ENCODE results near the gene GSN. TPM values are rescaled to one million over a fixed set of nuclear protein-coding genes. Genes with fewer than 3 reads are reported as not detected.

GSN gene
- polyA plus RNA-seq, 2 of the 4 experiments (the other 2 are of a cell fraction): 33.7 to 77.2 TPM

DNA sequence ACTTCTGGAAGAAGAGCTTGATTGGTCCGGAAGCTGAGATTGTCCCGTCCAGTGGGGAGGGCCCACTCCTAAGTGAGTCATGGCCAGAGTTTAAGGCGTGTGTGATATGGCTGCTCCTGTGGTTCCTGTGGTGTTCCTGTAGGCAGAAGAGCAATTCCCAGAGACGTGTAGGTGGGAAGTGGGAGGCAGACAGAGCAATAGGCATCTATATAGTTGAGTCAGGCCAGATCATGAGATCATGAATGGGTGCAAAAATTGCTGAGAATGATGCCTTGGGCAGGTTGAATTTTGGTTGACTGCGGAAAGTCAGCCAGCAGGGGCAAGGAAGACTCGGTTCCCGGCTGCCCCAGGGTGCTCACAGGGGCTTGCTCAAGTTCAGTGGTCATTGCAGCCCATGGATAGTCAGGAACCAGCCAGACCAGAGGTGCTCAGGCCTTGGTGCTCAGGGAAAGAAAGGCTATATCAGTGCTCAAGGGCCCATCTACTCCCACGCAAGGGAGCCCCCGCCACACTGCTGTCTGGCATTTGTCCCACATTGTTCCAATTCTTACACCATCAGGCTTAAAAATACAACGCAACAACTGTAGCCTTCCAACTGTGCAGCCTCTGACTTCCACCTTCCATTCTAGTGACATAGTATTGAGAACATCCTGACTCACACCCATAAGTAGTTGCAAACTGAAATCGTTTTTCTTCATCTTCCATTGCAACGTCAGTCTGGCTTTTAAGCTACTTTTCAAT lies 21.0 kb upstream of the GSN start (continued):
- TF ChIP-seq NPAS2 (CRISPR knock-in tag; IDR thresholded peaks at IDR 0.05; ENCODE audit: borderline replicate concordance): no peak

DNA sequence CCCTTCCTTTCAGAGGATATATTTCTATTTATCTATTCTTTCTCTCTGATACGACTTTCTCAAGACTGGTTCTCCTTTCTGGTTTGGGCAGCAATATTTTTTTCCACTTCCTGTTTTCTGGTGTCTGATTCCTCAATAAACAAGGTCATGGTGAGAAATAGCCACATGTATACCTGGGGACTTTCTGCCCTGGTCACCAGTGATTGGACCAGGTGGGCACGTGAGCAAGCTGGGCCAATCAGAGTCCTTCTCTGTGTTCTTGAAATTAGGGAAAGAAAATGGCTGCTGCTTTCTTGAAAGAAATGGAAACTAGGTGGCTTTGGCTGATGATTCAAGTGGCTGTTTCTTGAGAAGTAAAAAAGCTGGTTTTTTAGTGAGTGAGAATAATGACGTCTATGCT lies 18.4 kb upstream of the GSN start:
- FAIRE-seq: no peak
- ChIA-PET CTCF (interaction anchor here (1.3 to 1.4 kb wide), 2 partner anchors 11 to 29 kb away, joined by 3 to 4 read pairs; no protein-coding TSS in a partner anchor), POLR2A (interaction anchor here (0.7 kb wide), 1 partner anchor 717 kb away, joined by 3 read pairs; no protein-coding TSS in a partner anchor)
- H3K4me2 ChIP-seq: no peak overlapping the region
- peak in 1 of 2 experiments; percentile 38 for DNase-seq (ENCODE audit: low read depth in 1 of 2, low spot score in 1 of 2)
- no peak overlapping the region for H3K4me3 ChIP-seq
- peaks cover 3% of the 10 kb centered on the region; the same call in 2 of the 3 replicates for H3K9me3 ChIP-seq
- no peaks in the 10 kb centered on the region for H3K4me1 ChIP-seq
- no peak for TF ChIP-seq HOXA7 (CRISPR knock-in tag; IDR thresholded peaks at IDR 0.05)
- TF ChIP-seq NR3C1 (IDR thresholded peaks at IDR 0.05): no peak
- TF ChIP-seq, protein P1, sequence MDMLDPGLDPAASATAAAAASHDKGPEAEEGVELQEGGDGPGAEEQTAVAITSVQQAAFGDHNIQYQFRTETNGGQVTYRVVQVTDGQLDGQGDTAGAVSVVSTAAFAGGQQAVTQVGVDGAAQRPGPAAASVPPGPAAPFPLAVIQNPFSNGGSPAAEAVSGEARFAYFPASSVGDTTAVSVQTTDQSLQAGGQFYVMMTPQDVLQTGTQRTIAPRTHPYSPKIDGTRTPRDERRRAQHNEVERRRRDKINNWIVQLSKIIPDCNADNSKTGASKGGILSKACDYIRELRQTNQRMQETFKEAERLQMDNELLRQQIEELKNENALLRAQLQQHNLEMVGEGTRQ (IDR thresholded peaks at IDR 0.05): peak; percentile 79
- WGBS (ENCODE audit: missing lambda C conversion rate): 65% methylated on average over 3 of the region's 3 CpGs
- peak in 1 of 2 experiments; percentile 53; a peak in 1 of 6 replicates for ATAC-seq
- no peak overlapping the region for H3K27ac ChIP-seq

DNA sequence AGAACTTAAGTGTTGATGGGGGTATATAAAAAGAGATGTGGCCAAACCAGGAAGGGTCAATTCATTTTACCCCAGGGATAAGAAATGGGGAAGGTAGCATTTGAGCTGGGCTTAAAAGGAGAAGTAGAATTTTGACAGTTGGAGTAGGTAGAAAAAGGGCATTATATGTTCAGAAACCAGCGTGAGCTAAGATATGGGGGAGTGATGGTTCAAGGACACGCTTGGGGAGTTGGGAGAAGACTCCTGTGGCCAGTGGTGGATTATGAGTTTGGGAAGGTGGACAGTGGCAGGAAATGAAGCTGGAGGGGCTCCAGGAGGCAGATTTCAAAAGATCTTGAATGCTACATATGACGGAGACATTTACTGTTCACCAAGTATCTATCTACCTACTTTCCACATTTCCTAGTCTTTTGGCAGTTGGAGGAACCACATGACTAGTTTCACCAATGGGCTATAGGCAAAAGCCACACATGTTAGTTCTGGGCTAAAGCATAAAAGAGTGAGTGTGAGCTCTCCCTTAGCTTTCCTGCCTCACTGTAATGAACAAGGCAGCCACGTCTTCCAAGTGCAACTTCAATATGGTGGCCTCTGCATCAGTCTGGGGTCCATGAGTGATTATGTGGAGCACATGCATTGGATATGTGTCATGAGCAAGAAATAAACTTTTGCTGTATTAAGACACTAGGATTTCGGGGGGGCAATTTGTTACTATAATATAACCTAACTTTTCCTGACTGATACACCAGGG lies 15.7 kb upstream of the GSN start:
- Histone ChIP-seq H3K4me3 (no peak overlapping the region), H3K4me1 (no peaks in the 10 kb centered on the region), H3K27ac (no peak overlapping the region), H3K4me2 (no peak overlapping the region), H3K9me3 (no peaks in the 10 kb centered on the region)
- ATAC-seq: no peak
- DNase-seq (ENCODE audit: low read depth in 1 of 2, low spot score in 1 of 2): no peak
- POLR2A ChIA-PET: no interaction called here
- no peak for FAIRE-seq
- 89% methylated on average over 5 of the region's 5 CpGs for WGBS (ENCODE audit: missing lambda C conversion rate)
- no peak for TF ChIP-seq ZSCAN20 (CRISPR knock-in tag; IDR thresholded peaks at IDR 0.05)
- CTCF ChIA-PET: interaction anchor here (0.6 to 3.2 kb wide), 7 partner anchors 11 to 148 kb away, joined by 3 to 15 read pairs (median 4); no protein-coding TSS in a partner anchor

DNA sequence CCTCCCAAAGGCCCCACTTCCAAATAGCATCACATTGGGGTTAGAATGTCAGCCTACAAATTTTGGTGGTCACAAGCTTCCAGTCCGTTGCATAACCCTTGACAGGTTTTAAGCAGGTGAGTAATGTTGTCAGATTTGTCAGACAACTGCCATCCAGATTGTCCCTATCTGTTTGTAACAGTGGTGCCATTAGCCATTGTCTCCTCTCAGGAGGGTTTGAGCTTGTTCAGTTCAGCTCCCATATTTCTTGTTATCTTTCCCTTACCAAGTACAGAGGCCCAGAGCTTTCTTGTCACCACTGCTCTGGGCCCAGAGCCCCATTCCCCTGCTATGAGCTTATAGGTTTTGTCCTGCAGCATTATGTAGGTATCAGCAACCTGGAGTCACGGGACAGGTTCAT lies 14.8 kb upstream of the GSN start:
- CTCF ChIA-PET: interaction anchor here (1.1 to 3.2 kb wide), 5 partner anchors 22 to 147 kb away, joined by 4 to 15 read pairs (median 5); no protein-coding TSS in a partner anchor
- POLR2A ChIA-PET: no interaction called here
- no peak for DNase-seq (ENCODE audit: low read depth in 1 of 2, low spot score in 1 of 2)
- TF ChIP-seq ZFP36 (IDR thresholded peaks at IDR 0.05; ENCODE audit: borderline replicate concordance, partially characterized antibody) (no peak), RARB (CRISPR knock-in tag; IDR thresholded peaks at IDR 0.05) (no peak), MYC (IDR thresholded peaks at IDR 0.05; ENCODE audit: borderline replicate concordance, low read length) (no peak), BHLHE40 (IDR thresholded peaks at IDR 0.05; ENCODE audit: low read depth, low read length) (no peak), EHMT2 (IDR thresholded peaks at IDR 0.05; ENCODE audit: low read depth) (no peak), PHF8 (IDR thresholded peaks at IDR 0.05; ENCODE audit: borderline replicate concordance, low read depth) (no peak), MAZ (IDR thresholded peaks at IDR 0.05; ENCODE audit: borderline replicate concordance, low read depth, low read length) (no peak), RNF2 (IDR thresholded peaks at IDR 0.05; ENCODE audit: borderline replicate concordance, low read depth) (no peak), CHD2 (IDR thresholded peaks at IDR 0.05; ENCODE audit: low read length, partially characterized antibody) (no peak)
- TF ChIP-seq, protein P2, sequence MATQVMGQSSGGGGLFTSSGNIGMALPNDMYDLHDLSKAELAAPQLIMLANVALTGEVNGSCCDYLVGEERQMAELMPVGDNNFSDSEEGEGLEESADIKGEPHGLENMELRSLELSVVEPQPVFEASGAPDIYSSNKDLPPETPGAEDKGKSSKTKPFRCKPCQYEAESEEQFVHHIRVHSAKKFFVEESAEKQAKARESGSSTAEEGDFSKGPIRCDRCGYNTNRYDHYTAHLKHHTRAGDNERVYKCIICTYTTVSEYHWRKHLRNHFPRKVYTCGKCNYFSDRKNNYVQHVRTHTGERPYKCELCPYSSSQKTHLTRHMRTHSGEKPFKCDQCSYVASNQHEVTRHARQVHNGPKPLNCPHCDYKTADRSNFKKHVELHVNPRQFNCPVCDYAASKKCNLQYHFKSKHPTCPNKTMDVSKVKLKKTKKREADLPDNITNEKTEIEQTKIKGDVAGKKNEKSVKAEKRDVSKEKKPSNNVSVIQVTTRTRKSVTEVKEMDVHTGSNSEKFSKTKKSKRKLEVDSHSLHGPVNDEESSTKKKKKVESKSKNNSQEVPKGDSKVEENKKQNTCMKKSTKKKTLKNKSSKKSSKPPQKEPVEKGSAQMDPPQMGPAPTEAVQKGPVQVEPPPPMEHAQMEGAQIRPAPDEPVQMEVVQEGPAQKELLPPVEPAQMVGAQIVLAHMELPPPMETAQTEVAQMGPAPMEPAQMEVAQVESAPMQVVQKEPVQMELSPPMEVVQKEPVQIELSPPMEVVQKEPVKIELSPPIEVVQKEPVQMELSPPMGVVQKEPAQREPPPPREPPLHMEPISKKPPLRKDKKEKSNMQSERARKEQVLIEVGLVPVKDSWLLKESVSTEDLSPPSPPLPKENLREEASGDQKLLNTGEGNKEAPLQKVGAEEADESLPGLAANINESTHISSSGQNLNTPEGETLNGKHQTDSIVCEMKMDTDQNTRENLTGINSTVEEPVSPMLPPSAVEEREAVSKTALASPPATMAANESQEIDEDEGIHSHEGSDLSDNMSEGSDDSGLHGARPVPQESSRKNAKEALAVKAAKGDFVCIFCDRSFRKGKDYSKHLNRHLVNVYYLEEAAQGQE (IDR thresholded peaks at IDR 0.05): no peak
- TF ChIP-seq, protein P3, sequence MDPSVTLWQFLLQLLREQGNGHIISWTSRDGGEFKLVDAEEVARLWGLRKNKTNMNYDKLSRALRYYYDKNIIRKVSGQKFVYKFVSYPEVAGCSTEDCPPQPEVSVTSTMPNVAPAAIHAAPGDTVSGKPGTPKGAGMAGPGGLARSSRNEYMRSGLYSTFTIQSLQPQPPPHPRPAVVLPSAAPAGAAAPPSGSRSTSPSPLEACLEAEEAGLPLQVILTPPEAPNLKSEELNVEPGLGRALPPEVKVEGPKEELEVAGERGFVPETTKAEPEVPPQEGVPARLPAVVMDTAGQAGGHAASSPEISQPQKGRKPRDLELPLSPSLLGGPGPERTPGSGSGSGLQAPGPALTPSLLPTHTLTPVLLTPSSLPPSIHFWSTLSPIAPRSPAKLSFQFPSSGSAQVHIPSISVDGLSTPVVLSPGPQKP (IDR thresholded peaks at IDR 0.05; ENCODE audit: low read depth, low read length): no peak
- no peak overlapping the region for H3K27ac ChIP-seq
- no peak overlapping the region for H3K4me3 ChIP-seq
- no peak for FAIRE-seq
- H3K9me3 ChIP-seq: no peaks in the 10 kb centered on the region
- no peaks in the 10 kb centered on the region for H3K4me1 ChIP-seq
- WGBS (ENCODE audit: missing lambda C conversion rate): 46% methylated on average over 2 of the region's 2 CpGs
- ATAC-seq: no peak; a peak in 3 of 6 replicates
- no peak overlapping the region for H3K4me2 ChIP-seq

All from A549 (cell line).